ENCODE data around the gene XPNPEP2. TPM values are rescaled to one million over a fixed set of nuclear protein-coding genes. Genes with fewer than 3 reads are reported as not detected.

XPNPEP2 gene
- total RNA-seq, 1 donor from 2014 or later, result not detected

DNA sequence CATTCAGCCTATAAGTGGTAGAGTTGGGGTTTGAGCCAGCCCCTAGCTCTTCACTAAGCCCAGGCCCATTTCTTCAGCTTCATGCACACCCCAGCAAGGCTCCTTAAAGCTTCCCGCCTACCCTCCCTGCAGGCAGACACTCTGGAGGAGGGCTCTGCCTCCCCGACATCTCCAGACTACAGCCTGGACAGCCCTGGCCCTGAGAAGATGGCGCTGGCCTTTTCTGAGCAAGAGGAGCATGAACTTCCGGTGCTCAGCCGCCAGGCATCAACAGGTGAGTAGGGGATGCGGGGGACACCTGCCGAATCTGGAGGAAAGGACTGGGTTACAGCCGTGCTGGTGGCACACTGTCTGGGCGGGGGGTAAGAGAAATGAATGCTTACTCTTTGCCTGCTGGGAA lies 52.0 kb downstream of the XPNPEP2 start:
- peaks cover 2% of the 10 kb centered on the region for H3K27me3 Mint-ChIP-seq (ENCODE audit: low read depth, unreplicated experiment)
- no peaks in the 10 kb centered on the region for H3K79me2 ChIP-seq (ENCODE audit: insufficient read depth, low read length)
- no peaks in the 10 kb centered on the region for H3K4me1 ChIP-seq (ENCODE audit: insufficient read depth, low read length)
- TF ChIP-seq, protein P1, sequence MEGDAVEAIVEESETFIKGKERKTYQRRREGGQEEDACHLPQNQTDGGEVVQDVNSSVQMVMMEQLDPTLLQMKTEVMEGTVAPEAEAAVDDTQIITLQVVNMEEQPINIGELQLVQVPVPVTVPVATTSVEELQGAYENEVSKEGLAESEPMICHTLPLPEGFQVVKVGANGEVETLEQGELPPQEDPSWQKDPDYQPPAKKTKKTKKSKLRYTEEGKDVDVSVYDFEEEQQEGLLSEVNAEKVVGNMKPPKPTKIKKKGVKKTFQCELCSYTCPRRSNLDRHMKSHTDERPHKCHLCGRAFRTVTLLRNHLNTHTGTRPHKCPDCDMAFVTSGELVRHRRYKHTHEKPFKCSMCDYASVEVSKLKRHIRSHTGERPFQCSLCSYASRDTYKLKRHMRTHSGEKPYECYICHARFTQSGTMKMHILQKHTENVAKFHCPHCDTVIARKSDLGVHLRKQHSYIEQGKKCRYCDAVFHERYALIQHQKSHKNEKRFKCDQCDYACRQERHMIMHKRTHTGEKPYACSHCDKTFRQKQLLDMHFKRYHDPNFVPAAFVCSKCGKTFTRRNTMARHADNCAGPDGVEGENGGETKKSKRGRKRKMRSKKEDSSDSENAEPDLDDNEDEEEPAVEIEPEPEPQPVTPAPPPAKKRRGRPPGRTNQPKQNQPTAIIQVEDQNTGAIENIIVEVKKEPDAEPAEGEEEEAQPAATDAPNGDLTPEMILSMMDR (IDR thresholded peaks at IDR 0.05; ENCODE audit: insufficient read depth, low read depth, low read length), result no peak
- TF ChIP-seq EZH2 (IDR thresholded peaks at IDR 0.05; ENCODE audit: insufficient read depth, low read length), result no peak
- no peak overlapping the region for H3K4me2 ChIP-seq (ENCODE audit: low read length)
- H3K4me1 Mint-ChIP-seq (ENCODE audit: low read depth, unreplicated experiment), result no peaks in the 10 kb centered on the region
- H3K27ac Mint-ChIP-seq (ENCODE audit: unreplicated experiment), result no peak overlapping the region
- no peak overlapping the region for H3K27ac ChIP-seq (ENCODE audit: low read depth, low read length)
- no peak overlapping the region for H2AFZ ChIP-seq (ENCODE audit: low read depth, low read length)
- no peaks in the 10 kb centered on the region for H3K9me3 Mint-ChIP-seq (ENCODE audit: unreplicated experiment)
- H3K36me3 ChIP-seq (ENCODE audit: insufficient read depth, low read length), result no peaks in the 10 kb centered on the region
- H4K20me1 ChIP-seq (ENCODE audit: insufficient read depth, low read length), result no peaks in the 10 kb centered on the region
- H3K4me3 ChIP-seq (ENCODE audit: insufficient read depth, low read depth, low read length), result no peak overlapping the region
- FAIRE-seq (no peak), DNase-seq (ENCODE audit: low read depth) (no peak)
- no peak overlapping the region for H3K4me3 Mint-ChIP-seq (ENCODE audit: unreplicated experiment)
- no peak overlapping the region for H3K9ac ChIP-seq (ENCODE audit: low read length)
- H3K36me3 Mint-ChIP-seq (ENCODE audit: low read depth, unreplicated experiment), result no peaks in the 10 kb centered on the region
- H3K27me3 ChIP-seq (ENCODE audit: insufficient read depth, low read length), result no peaks in the 10 kb centered on the region
- H3K9me3 ChIP-seq (ENCODE audit: insufficient read depth, low read depth, low read length), result no peaks in the 10 kb centered on the region

DNA sequence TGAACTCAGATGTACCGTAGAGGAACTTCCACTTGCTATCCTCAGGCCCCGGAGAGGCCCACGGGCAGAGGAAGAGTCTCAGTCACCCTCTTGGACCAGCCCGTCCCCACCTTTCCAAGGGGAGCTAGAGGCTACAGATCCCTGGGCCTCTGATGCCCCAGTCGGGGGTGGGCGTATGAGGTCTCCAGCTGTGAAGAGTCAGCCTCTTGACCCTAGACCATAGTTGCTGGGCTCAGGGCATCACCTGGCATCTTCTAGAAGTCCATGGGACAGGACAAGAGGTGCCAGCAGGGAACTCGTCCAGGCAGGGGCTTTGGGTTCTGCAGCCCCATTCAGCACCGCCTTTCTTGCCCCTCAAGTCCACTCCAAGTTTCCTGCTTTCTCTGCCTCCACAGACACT lies 52.6 kb downstream of the XPNPEP2 start:
- no peak overlapping the region for H3K4me3 ChIP-seq (ENCODE audit: insufficient read depth, low read depth, low read length)
- no peak for DNase-seq (ENCODE audit: low read depth)
- no peak overlapping the region for H3K9ac ChIP-seq (ENCODE audit: low read length)
- no peak overlapping the region for H3K27ac ChIP-seq (ENCODE audit: low read depth, low read length)
- TF ChIP-seq, protein P1 (IDR thresholded peaks at IDR 0.05; ENCODE audit: insufficient read depth, low read depth, low read length), result no peak
- TF ChIP-seq EZH2 (IDR thresholded peaks at IDR 0.05; ENCODE audit: insufficient read depth, low read length), result no peak
- no peaks in the 10 kb centered on the region for H3K9me3 Mint-ChIP-seq (ENCODE audit: unreplicated experiment)
- H3K27ac Mint-ChIP-seq (ENCODE audit: unreplicated experiment), result no peak overlapping the region
- H3K4me1 ChIP-seq (ENCODE audit: insufficient read depth, low read length), result no peaks in the 10 kb centered on the region
- FAIRE-seq, result no peak
- peaks cover 2% of the 10 kb centered on the region for H3K27me3 Mint-ChIP-seq (ENCODE audit: low read depth, unreplicated experiment)
- H4K20me1 ChIP-seq (ENCODE audit: insufficient read depth, low read length), result no peaks in the 10 kb centered on the region
- H3K36me3 Mint-ChIP-seq (ENCODE audit: low read depth, unreplicated experiment), result no peaks in the 10 kb centered on the region
- no peak overlapping the region for H3K4me3 Mint-ChIP-seq (ENCODE audit: unreplicated experiment)
- H2AFZ ChIP-seq (ENCODE audit: low read depth, low read length), result no peak overlapping the region
- H3K79me2 ChIP-seq (ENCODE audit: insufficient read depth, low read length), result no peaks in the 10 kb centered on the region
- no peaks in the 10 kb centered on the region for H3K9me3 ChIP-seq (ENCODE audit: insufficient read depth, low read depth, low read length)
- H3K27me3 ChIP-seq (ENCODE audit: insufficient read depth, low read length), result no peaks in the 10 kb centered on the region
- no peaks in the 10 kb centered on the region for H3K36me3 ChIP-seq (ENCODE audit: insufficient read depth, low read length)
- H3K4me2 ChIP-seq (ENCODE audit: low read length), result no peak overlapping the region
- H3K4me1 Mint-ChIP-seq (ENCODE audit: low read depth, unreplicated experiment), result no peaks in the 10 kb centered on the region

GRCh38 chrX:129791961-129792570 lies 53.3 kb downstream of the XPNPEP2 start:
- H3K27me3 Mint-ChIP-seq (ENCODE audit: low read depth, unreplicated experiment), result peaks cover 2% of the 10 kb centered on the region
- Histone ChIP-seq H3K9me3 (ENCODE audit: insufficient read depth, low read depth, low read length) (no peaks in the 10 kb centered on the region), H3K4me3 (ENCODE audit: insufficient read depth, low read depth, low read length) (no peak overlapping the region), H2AFZ (ENCODE audit: low read depth, low read length) (no peak overlapping the region), H4K20me1 (ENCODE audit: insufficient read depth, low read length) (no peaks in the 10 kb centered on the region), H3K36me3 (ENCODE audit: insufficient read depth, low read length) (no peaks in the 10 kb centered on the region), H3K9ac (ENCODE audit: low read length) (no peak overlapping the region), H3K79me2 (ENCODE audit: insufficient read depth, low read length) (no peaks in the 10 kb centered on the region), H3K4me1 (ENCODE audit: insufficient read depth, low read length) (no peaks in the 10 kb centered on the region), H3K4me2 (ENCODE audit: low read length) (no peak overlapping the region), H3K27me3 (ENCODE audit: insufficient read depth, low read length) (no peaks in the 10 kb centered on the region), H3K27ac (ENCODE audit: low read depth, low read length) (no peak overlapping the region)
- no peak overlapping the region for H3K4me3 Mint-ChIP-seq (ENCODE audit: unreplicated experiment)
- no peak for TF ChIP-seq EZH2 (IDR thresholded peaks at IDR 0.05; ENCODE audit: insufficient read depth, low read length)
- TF ChIP-seq, protein P1 (IDR thresholded peaks at IDR 0.05; ENCODE audit: insufficient read depth, low read depth, low read length), result no peak
- no peaks in the 10 kb centered on the region for H3K9me3 Mint-ChIP-seq (ENCODE audit: unreplicated experiment)
- FAIRE-seq (no peak), DNase-seq (ENCODE audit: low read depth) (no peak)
- H3K27ac Mint-ChIP-seq (ENCODE audit: unreplicated experiment), result no peak overlapping the region
- H3K4me1 Mint-ChIP-seq (ENCODE audit: low read depth, unreplicated experiment), result no peaks in the 10 kb centered on the region
- H3K36me3 Mint-ChIP-seq (ENCODE audit: low read depth, unreplicated experiment), result no peaks in the 10 kb centered on the region
